Stimulated activated CD8-positive, alpha-beta memory T cell treated with anti-CD3 and anti-CD28 coated beads, Interleukin-12 subunit alpha, Interleukin-12 subunit beta, amount 100 ng/mL, for 1 hour (primary cell): ENCODE results near the gene DLGAP3.

Experiments used
- DNase-seq: peaks from one replicate; pipeline ENCODE4 v3.0.0-alpha.2; 2020; ENCODE audit warnings: low read depth

DLGAP3 gene

DNA sequence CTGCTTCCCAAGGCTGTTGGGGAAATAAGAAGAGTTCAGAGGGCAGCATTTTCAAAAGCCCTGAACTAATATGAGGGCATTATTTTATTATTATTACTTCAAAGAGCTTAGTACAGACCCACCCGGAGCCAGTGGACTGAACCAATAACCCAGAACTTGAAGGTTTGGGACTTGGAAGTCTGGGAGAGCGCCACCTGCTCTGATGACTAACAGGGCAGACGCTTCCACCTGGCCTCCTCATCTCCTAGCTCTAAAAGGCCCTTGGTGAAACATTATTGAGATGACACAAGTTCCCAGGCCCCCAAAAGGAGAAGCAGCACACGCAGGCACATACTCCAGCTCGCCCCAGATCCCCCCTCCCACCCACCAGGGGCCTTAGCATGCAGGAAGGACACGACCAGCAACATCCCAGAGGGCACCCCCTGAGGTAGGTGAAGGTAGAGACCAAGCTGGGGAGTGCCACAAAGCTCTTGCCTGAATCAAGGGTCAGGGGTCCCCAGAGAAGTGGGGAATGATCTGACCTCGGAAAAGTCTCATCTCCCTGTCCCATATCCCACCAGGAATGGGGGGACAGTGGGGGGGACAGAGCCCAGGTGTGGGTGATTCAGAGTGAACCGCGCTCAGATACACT is 1.3 kb downstream of the DLGAP3 start:
- DNase-seq: no peak

DNA sequence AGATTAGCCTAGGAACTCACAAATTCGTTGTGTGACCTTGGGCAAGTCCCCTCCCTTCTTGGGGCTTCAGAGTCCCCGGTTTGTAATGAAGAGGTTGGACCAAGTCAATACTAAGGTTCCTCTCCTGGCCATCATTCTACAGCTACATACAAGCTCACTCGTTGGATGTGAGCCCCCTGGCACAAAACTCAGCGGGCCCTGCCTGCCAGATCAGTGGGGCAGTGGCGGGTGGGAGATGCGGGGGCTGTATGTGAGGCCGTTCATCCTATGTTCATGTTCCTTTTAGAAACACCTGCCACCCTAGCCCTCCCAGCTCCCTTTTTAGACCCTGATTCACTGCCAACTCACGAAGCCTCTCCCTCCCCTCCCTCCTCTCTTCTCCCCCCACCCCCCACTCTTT is 2.1 kb downstream of the DLGAP3 start:
- DNase-seq: no peak

DNA sequence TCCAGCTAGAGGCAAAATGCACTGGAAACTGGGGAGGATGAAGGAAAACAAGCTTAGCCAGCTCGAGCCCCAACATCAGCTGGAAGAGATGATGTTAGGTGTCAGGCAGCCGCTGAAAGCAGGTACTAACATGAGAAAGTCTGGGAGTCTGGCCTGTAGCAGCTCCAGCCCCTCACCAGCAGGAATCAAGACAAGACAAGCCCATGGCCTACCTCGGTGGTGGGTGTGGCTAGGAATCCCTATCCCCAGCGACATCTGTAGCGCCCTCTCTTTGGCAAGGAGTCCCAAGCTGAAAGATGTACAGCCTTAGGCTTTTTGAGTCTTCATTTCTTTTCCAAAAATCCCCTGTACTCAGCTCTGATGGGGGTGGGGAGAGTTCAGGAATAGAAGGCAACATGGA is 2.6 kb downstream of the DLGAP3 start:
- DNase-seq: no peak

DNA sequence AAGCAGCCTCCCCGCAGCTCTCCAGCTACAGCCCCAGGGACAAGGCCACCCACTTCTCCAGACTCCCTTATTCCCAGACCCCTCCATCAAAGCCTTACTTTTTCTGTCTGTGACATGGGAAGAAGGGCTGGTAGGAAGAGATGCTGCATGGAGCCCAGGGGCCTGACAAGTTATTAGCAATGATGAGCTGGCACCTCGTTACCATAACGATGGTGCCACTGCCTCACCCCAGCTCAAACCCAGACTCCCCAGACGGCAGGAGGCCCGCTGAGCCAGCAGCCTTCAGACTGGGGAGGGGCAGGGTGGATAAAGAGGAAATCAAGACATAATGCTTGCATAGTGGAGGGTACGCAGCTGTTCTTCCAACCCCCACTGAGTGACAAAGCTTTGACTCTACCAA is 3.3 kb downstream of the DLGAP3 start:
- DNase-seq: no peak

DNA sequence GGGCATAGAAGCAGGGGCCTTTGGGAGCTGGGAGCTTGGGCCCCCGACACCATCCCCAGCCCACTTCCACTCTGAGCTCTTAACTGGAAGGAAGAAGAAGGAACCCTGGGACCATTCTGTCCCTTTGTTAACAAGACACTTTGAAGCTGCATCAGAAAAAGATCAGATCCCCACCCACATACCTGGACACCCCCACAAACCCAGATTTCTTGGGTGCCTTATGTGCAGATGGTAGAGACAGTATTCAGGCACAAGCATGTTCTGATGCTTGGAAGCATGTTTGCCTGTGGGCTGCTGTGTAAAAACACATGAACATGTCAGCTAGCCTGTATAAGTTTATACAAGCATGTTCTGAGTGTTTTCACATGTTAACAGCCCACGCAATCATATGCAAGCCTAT is 3.7 kb downstream of the DLGAP3 start:
- DNase-seq: no peak

DNA sequence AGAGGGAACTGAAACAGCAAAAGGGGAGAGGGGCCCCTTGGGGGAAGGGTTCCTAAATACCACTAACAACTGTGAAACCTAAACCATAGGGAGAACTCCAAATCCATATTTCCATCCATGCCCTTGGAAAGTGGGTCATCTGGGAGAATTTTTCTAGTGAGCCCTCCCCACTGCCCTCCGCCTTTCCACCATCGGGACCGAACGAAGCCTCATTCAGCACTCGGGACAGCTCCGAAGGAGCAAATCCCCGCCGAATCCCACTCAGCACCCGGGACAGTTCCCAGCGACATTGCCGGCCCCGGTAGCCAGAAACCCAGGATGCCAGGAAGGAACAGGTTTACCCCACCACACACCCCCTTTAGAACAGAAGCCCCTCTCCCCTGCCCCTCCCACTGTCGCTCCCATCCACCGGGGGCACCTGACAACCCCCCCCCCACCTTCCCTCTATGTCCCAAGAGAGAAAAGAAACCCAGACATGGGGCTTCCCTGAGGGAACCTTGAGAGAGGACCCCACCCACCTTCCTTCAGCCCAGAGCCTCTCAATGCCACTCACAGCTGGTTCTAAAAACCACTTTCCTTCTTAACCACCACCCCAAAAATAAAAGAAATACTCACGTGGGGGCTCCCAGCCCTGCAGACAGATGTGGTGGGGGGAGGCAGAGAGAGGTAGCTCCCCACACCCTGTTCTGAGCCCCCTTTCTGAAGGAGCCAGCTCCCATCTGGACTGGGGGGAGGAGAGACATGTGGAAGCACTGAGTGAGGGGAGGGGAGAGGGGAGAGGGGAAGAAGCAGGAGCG is 4.5 kb downstream of the DLGAP3 start:
- DNase-seq: peak; percentile 20

DNA sequence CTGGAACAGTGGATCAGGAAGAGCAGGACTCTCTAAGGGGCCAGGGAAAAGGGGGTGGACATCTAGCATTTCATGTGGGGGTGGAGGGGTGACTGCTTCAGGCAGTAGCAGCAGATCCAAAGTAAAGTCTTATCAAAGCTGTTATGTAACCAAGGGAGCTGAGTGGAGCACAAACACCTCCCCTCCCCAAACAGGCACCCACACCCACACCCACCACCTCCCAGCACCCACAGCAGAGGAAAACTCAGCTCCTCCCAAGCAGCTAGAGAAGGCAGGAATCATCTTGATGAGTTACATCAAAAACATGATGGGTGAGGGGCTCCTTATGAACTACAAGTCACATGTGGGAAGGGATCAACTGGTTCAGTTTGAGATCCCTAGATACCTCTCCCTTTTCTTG is 6.0 kb downstream of the DLGAP3 start:
- no peak for DNase-seq

DNA sequence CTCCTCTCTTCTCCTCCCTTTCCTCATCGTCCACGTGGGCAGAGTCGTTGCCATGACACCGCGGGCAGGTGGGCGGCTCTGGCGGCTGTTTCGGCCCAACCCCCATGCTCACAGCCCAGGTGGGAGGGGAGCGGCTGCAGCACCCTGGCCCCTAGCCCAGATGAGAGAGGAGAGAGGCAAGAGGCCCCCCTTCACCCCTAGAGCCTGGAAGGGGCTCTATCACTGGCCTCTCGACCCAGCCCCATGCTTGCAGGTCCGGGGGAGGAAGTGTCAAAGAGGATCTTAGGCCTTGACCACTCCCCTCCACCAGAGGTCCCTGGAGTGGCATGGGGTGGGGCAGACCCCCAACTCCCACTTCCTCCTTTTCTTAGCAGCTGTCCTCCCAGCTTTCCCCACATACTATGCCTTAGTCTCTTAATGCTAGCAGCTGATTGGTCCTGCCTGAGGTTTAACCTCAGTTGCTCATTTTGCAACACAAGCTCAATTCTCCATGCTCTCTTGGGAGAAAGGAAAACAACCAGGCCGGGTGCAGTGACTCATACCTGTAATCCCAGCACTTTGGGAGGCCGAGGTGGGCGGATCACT is 10.4 kb downstream of the DLGAP3 start:
- DNase-seq: no peak

DNA sequence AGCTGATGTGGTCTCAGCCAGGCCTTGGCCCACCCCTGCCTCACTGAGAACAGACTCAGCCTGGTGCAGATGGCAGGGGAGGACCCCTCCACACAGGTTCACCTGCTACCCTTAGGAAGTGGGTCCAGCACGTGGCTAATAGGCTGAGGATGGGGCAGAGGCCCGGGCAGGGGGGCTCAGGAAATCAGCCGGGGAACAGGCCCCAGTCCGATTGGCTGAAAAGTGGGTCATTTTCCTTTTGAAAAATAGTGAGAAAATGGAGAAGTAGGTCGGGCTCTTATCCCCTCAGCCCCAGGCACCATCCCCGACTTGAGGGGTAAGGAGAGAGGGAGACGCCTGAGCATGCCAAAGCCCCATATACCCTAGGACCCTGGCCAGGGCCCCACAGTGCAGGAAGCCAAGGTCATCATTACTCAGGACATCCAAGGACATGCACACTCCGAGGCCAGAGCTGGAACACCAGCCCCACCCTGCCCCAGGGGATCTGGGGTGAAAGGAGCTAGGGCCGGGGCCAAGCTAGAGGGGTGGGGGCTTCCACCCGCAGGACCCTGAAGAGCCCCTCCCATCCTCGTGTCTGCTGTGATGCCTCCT is 11.0 kb downstream of the DLGAP3 start:
- no peak for DNase-seq

DNA sequence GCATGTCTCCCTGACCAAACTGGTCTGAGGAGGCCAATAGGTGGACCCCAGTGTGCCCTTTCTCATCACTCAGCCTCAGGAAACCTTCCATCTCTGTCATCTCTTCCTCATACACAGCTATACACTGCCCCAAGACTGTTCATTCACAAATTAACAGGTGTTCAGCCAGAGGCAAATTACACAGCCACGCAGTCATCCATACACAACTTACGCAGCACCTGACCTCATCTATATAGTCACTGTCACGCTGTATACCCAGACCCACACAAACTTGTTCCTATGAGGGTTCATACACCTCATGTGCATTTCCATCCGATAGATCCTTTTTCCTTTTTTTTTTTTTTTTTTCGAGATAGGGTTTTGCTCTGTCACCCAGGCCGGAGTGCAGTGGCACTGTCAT is 12.4 kb downstream of the DLGAP3 start:
- no peak for DNase-seq

DNA sequence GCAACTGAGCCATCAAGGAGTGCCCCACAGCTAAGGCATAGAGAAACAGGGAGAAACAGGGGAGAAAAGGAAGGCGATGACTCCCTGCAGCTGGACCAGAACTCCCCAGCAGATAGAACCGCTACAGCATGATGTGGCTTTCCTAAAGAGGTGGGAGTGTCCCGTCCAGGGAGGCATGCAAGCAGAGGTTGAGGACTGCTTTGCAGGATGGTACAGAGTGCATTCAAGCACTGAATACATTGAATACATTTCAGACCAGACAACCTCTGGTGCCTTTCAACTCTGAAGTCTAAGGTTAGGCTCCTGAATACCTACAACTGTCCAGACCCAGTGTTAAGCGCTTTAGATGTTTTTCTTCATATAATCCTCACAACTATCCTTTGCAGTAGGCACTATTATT is 13.3 kb downstream of the DLGAP3 start:
- DNase-seq: no peak

DNA sequence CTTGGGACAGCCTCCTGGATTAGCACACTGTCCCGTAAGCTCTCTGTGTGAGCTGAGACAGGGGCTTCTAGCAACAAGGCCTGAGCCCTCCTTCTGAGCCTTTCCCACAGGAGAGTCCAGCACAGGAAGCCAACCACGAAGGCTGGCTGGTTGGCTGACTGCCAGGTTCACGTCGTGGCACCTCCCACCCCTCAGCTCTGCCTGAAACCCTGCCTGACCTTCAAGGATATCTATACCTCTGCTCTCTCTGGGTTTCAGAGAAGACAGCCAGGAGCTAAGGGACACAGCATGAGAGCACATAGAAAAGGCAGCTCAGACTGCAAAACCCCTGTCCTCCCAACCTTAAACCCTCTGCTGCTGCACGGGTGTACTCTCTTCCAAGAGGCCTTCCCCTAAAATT is 13.9 kb downstream of the DLGAP3 start:
- DNase-seq: no peak

DNA sequence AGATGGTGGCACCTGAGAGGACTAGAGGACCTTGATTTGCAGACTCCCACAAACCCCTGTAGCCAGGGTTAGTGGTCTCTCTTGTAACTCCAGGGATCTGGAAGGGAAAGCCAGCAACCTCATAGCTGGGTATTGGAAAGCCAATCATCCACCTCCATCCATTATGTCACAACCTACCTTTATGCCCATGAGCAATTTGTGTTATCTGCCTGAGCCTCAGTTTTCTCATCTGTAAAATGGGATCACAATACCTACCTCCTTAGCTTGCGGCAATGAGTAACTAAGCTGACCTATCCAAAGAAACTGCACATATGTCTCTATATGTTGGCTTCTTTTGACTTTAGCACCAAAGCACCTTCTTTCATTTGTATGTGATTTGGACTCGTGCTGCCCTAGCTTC is 14.5 kb downstream of the DLGAP3 start:
- no peak for DNase-seq

DNA sequence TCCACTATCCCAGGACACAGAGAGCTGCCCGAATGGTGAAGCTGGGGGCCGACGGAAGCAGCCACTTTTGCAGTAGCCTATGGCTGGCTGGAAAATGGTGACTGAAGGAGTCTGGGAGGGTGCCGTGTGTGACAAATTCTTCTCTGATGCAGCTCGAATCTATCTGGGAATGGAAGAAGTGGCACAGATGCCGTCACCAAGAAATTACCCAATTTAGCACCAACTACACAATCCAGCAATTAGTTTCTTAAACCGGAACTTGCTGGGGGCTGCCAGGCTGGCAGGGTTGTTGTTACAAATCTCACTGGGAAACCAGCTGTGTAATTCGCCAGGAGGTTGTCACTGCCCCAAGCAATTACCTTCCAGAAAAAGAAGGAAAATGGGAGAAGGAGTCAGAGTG is 18.0 kb downstream of the DLGAP3 start:
- no peak for DNase-seq

DNA sequence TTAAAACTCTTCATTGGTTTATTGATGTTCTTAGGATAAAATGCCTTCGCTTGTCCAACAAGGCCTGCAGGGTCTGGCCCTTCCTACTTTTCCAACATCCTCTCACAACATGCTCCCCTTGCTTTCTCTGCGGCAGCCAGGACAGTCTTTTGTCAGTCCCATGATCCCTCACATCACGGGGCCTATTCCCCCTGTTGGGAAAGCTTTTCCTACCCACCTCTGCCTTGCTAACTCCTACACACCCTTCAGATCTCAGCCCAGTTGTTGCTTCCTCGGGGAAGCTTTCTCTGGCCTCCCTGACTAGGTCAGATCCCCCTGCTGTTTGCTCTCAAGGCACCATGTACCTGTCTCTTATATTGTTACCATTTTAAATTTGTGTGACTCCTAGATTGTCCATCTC is 19.0 kb downstream of the DLGAP3 start:
- DNase-seq: no peak

DNA sequence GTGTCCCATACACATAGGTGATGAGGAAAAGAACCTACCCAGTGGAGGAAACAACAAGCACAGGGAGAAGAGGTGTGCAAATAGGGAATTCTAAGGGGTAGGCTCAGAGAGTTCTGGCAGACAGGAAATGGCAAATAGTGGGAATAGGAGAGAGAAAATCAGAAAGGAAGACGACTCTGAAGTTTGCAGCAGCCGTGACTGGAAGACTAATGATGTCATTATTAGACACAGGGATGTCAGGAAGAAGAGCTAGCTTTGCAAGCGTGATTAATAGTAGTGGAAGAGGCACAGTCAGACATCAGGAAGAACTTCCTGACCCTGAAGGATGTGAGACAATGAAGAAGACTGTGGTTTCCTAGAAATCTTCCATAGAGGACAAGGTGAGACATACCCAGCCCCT is 21.1 kb downstream of the DLGAP3 start:
- DNase-seq: no peak

DNA sequence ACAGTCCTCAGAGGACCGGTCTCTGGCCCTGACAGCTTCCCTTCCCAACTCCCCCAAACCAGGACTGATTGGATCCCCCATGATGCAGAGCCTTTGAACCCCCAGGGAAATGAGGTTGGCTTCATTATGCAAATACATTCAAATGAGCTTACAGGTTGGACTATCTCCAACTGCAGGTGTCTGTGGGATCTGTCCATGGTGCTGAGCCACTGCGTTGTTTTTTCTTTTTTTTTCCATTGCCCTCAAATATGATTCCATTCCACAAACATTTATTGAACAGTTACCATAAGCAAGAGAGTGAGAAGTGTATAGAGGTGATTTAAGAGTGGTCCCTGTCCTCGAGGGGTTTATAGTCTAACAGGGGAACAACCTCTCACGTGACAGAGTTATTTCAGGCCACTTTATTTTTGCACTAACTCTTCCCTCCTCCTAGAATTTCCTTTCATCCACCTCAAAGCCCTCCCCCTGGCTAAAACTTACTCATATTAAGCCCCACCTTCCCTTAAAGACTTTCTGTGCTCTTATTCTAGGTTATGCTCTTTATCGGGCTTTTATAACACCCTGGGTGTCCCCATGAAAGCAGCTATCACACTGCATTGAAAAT is 21.9 kb downstream of the DLGAP3 start:
- DNase-seq: no peak

DNA sequence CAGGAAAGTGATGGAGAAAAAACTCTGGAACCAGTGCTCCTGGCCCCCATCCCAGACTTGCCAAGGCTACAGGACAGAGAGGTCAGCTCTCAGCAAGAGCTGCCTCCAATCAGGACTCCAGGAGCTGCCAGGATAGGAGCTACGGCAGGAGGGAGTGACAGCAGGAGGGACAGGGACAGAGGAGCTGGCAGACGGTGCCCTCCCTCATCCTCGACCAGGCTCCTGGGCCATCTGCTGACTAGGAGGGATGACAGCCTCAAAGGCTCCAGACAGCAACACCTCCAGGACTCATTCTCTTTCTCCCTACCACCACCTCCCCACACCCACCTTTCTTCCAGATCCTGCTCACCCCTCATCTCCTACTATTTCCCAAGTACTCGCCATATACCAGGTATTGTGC is 22.7 kb downstream of the DLGAP3 start:
- no peak for DNase-seq

DNA sequence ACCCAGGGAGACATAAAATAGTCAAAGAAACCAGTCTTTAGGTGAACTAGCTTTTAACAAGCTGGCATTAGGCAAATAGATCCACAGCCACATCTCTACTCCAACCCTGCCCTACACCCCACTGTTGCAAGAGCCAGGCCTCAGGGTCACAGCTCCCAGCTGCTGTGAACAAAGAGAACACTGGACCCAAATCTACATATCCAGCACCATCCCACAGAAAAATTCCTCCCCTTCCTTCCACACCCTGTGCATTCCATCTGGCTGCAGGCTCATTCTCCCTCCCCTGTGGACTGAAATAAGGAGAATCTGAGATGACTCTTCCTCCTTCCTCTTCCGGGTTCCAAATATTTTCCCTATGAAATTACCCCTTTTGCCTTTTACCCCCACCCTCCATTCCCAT is 23.2 kb downstream of the DLGAP3 start:
- no peak for DNase-seq

DNA sequence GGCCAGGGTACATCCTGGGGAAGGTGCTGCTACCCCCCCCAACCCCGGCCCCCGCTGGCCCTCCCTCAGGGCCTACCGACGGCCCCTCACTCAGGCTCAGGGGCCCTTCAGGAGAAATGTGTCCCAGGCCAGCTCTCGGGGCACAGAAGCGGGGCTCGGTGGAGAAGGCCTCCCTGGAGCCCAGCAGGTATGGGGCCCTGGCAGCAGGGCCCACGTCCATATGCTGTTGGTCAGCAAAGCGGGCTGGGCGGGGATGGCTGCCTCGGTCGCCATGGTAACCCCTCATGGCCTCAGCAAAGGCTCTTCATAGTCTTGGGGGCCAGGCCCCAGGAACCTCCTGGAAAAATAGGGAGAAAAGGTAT is 24.4 kb downstream of the DLGAP3 start:
- no peak for DNase-seq

DNA sequence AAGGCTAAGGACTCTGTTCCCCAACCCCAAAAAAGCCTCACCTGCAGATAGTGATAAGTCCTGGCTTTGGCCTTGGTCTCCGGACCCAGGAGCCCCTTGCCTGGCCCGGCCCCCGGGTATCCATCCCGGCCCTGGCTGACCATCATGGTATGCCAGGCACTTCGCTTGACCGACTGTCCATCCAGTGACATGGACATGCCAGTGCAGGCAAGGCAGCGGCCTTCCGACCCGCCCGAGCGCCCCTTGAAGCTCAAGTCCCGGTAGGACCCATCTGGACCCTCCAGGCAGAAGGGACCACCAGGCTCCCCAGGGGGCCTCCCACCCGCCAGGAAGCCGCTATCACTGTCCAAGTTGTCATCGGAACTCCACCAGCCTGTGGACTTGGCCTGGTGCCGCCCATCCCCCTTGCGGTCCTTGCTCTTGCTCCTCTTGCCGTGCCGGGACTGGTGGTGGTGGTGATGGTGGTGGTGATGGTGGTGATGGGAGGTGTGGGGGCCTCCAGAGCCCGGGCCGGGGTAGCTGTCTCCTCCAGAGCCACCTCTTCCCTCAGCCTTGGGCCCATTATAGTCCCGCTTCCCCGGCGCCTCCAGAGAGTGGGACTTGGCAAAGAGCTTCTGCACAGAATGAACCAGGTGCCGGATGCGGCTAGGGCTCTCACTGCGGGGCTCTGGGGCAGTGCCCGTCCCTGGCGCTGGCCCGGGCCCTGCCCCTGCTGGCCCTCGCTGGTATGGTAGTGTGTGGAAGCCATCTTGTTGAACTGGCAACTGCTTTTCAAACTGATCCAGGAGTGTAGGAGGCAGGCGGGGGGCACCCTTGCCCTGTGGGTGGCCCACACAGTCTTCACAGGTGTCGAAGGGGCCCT is 25.0 kb downstream of the DLGAP3 start:
- DNase-seq: no peak

DNA sequence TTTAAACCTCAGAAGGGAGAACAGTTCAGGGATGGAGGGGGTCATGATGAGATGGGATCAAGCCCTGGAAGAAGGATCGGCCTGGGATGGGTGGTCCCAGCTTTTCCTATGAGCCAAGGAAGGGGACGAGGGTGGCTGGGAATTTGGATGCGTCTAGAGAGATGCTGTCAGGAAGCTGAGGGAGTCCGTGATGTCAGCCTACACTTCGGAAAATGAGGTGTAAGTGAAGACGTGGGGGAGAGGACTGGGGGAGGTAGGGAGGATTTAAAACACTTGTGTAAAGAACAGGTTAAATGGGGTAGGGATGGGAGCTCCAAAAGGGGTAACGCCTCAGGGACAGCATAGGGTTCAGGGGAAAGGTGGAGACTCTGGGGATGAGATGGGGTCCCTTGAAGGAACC is 27.5 kb downstream of the DLGAP3 start:
- DNase-seq: no peak
